T-cell (primary cell): ENCODE results near the gene LRP1B. TPM values are rescaled to one million over a fixed set of nuclear protein-coding genes. Genes with fewer than 3 reads are reported as not detected.

Experiments used
- ATAC-seq, 4 experiments: fragments of 200-7000 bp in 3 of 4; fragments of 150-1000 bp in 1 of 4; cut with Tn5 transposase; replicated peaks in 1 of 4; 1 replicate in 3 of 4; 2 replicates in 1 of 4; pipeline ENCODE4 v1.10.0; 2021; ENCODE audit warnings: moderate library complexity in 3 of 4, mild to moderate bottlenecking in 2 of 4, moderate number of reproducible peaks in 1 of 4
- CTCF ChIA-PET, 2 donors: fragments of 300-600 bp; sonication (Branson Sonifier 250); formaldehyde crosslinking; loops; one replicate each; lab custom pipeline; 2022; ENCODE audit warnings: antibody characterized with exemption in 2 of 2; lab: Charles Lee
- POLR2A ChIA-PET, 2 donors: fragments of 300-600 bp; sonication (Branson Sonifier 250); formaldehyde crosslinking; loops; one replicate each; lab custom pipeline; 2022; ENCODE audit warnings: antibody characterized with exemption in 2 of 2; lab: Charles Lee
- DNase-seq, 35 experiments: peaks; one replicate each; pipeline versions ENCODE4 v3.0.0 to v3.0.0-alpha.2; 2013 to 2023
- H3K27ac ChIP-seq: one replicate; pipeline ENCODE4 v1.5.1; 2013; ENCODE audit warnings: low read length
- H3K27me3 ChIP-seq, 2 experiments: replicated peaks in 1 of 2; 1 replicate in 1 of 2; 2 replicates in 1 of 2; pipeline versions ENCODE4 v1.6.1 to v1.7.0; 2013; ENCODE audit warnings: low read length in 1 of 2, mixed read lengths in 1 of 2; ENCODE audit not compliant: control insufficient read depth in 2 of 2, insufficient read depth in 2 of 2; ENCODE audit errors: extremely low read depth in 1 of 2
- H3K36me3 ChIP-seq, 2 donors: 1 replicate in 1 of 2; 2 replicates in 1 of 2; pipeline versions ENCODE4 v1.6.1 to v1.7.0; 2013; ENCODE audit warnings: low read length in 1 of 2; ENCODE audit not compliant: control insufficient read depth in 2 of 2, insufficient read depth in 1 of 2; ENCODE audit errors: extremely low read depth in 1 of 2
- H3K4me1 ChIP-seq, 2 experiments: 1 replicate in 1 of 2; 2 replicates in 1 of 2; pipeline versions ENCODE4 v1.6.1 to v1.7.0; 2013; ENCODE audit warnings: low read length in 2 of 2, mixed read lengths in 1 of 2; ENCODE audit not compliant: insufficient read depth in 2 of 2, control insufficient read depth in 1 of 2; ENCODE audit errors: extremely low read depth in 1 of 2
- H3K4me3 ChIP-seq, 2 donors: 1 replicate in 1 of 2; 2 replicates in 1 of 2; pipeline versions ENCODE4 v1.5.1 to v1.7.0; 2013; ENCODE audit warnings: mild to moderate bottlenecking in 2 of 2, low read length in 1 of 2, moderate library complexity in 1 of 2; ENCODE audit not compliant: control insufficient read depth in 1 of 2; ENCODE audit errors: extremely low read depth in 1 of 2
- H3K9me3 ChIP-seq: 2 replicates; pipeline ENCODE4 v1.7.0; 2013
- H3K27ac Mint-ChIP-seq, 2 donors: one replicate each; pipeline ENCODE4 v1.8.0; 2020 to 2021; ENCODE audit warnings: mild to moderate bottlenecking in 2 of 2, mixed read lengths in 2 of 2
- H3K27me3 Mint-ChIP-seq, 2 donors: one replicate each; pipeline ENCODE4 v1.8.0; 2021 to 2022; ENCODE audit warnings: mixed read lengths in 2 of 2
- H3K36me3 Mint-ChIP-seq: one replicate; pipeline ENCODE4 v1.8.0; 2021; ENCODE audit warnings: mixed read lengths
- H3K4me1 Mint-ChIP-seq, 3 donors: one replicate each; pipeline ENCODE4 v1.8.0; 2020 to 2022; ENCODE audit warnings: mixed read lengths in 3 of 3, mild to moderate bottlenecking in 1 of 3
- H3K4me3 Mint-ChIP-seq, 3 donors: one replicate each; pipeline ENCODE4 v1.8.0; 2020 to 2022; ENCODE audit warnings: mild to moderate bottlenecking in 3 of 3, mixed read lengths in 3 of 3, moderate library complexity in 3 of 3
- H3K9me3 Mint-ChIP-seq, 3 donors: one replicate each; pipeline ENCODE4 v1.8.0; 2020 to 2022; ENCODE audit warnings: mixed read lengths in 3 of 3
- WGBS: methylation state at CpG from one replicate; pipeline ENCODE4 v1.1.5; 2013; ENCODE audit warnings: missing lambda C conversion rate; ENCODE audit not compliant: insufficient coverage; 5-methylcytosine and 5-hydroxymethylcytosine counted together
- total RNA-seq, 35 experiments: library from RNA in 6 of 35; stranded (reverse) in 6 of 35; fragments of 120-200 nt in 1 of 35; gene quantifications; one replicate each; pipeline versions ENCODE4 v1.2.1 to v1.2.4 and lab custom pipeline; 2013 to 2026

The LRP1B gene
- total RNA-seq, 5 donors from 2014 or later (not counting 1 experiment from before 2014, with no cell fraction given): not detected

DNA sequence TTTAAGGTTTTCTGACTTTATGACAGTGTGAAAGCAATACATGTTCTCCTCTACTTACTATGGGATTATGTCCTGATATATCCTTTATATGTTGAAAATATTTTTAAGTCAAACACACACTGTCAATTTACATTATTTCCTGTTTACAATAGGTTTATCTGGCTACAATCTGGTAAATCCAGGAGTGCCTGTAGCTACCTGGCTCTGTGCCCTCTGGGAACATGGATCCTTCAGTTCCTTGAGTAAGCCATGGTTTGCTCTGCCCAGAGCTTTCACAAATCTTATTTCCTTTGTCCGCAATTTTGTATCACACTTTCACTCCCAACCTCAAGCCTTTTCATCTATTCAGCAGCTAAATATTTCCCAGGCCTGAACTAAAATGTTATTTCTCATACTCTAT, 1768.5 kb downstream of the LRP1B start:
- no peaks in the 10 kb centered on the region for H3K27me3 ChIP-seq
- Mint-ChIP-seq H3K9me3 (peaks cover 6 to 15% (median 12%) of the 10 kb centered on the region in 3 donors), H3K4me3 (no peak overlapping the region), H3K4me1 (no peaks in the 10 kb centered on the region), H3K36me3 (no peaks in the 10 kb centered on the region), H3K27me3 (no peaks in the 10 kb centered on the region), H3K27ac (no peak overlapping the region)
- ChIA-PET POLR2A (no interaction called here), CTCF (no interaction called here)
- H3K36me3 ChIP-seq: no peaks in the 10 kb centered on the region
- H3K4me1 ChIP-seq: no peaks in the 10 kb centered on the region
- no CpG with 5 or more reads among the region's 1 CpG for WGBS
- H3K27ac ChIP-seq: no peak overlapping the region
- no peak overlapping the region for H3K4me3 ChIP-seq
- DNase-seq (no peak), ATAC-seq (no peak)
- H3K9me3 ChIP-seq: no peaks in the 10 kb centered on the region

DNA sequence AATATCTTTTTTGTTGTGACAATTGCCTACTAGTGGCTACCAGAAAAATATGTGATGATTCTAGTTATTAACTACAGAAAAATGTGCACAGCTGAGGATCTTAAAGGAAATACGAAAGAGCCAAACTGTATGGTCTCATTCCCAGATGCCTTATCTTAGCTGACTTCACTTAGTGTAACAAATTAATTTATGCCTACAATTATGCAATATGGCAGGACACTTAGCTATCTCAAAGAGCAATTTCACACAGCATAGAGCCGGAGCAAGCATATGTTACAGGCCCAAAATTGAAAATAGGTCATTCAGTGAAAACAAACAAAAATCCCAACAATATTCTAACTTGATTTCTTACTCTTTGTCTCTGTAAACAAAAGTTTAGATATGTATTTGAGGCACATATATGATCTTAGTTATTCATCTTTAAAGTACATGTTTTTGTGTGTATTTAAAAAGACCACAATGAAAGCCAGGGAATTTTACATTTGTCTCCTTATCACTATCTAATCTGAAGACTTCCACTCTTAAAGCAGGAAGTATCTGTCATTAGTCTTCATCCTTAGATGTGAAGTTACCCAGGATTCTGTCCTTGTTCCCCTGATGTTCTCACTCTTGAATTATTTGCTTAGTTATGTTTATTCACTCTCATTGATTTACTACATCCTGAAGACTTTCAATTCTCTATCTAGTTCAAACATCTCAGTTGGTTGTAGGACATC, 1771.6 kb downstream of the LRP1B start:
- DNase-seq (no peak), ATAC-seq (no peak)
- CTCF ChIA-PET: no interaction called here
- peaks cover 0 to 3% (median 0%) of the 10 kb centered on the region in 3 donors for H3K9me3 Mint-ChIP-seq
- no peak overlapping the region for H3K4me3 ChIP-seq
- no peak overlapping the region for H3K4me3 Mint-ChIP-seq
- no peaks in the 10 kb centered on the region for H3K4me1 Mint-ChIP-seq
- POLR2A ChIA-PET: no interaction called here
- no peaks in the 10 kb centered on the region for H3K4me1 ChIP-seq
- H3K27me3 Mint-ChIP-seq: no peaks in the 10 kb centered on the region
- no CpG with 5 or more reads among the region's 2 CpGs for WGBS
- H3K36me3 Mint-ChIP-seq: no peaks in the 10 kb centered on the region
- H3K9me3 ChIP-seq: no peaks in the 10 kb centered on the region
- H3K27ac ChIP-seq: no peak overlapping the region
- no peak overlapping the region for H3K27ac Mint-ChIP-seq
- H3K36me3 ChIP-seq: no peaks in the 10 kb centered on the region
- no peaks in the 10 kb centered on the region for H3K27me3 ChIP-seq

DNA sequence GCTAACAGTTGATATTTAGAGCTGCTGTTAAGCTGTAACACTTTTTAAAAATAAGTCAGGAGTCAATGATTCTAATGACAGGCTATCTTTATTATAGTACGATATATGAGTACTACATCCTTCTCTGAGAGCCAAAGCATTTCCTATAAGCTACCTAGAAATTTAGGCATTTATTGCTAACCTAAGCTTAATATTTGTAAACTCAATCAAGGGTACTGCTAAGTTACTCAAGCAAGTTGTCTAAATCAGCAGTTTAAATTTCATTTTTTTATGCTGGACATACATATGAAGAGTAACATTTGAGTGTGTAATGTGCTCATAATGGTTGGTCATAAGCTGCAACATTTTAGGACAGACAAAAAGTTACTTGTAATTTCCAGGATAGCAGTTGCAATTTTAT, 1774.1 kb downstream of the LRP1B start:
- no peak for DNase-seq
- no peak overlapping the region for H3K27ac ChIP-seq
- no peaks in the 10 kb centered on the region for H3K4me1 ChIP-seq
- POLR2A ChIA-PET: no interaction called here
- Mint-ChIP-seq H3K4me1 (no peaks in the 10 kb centered on the region), H3K4me3 (no peak overlapping the region), H3K36me3 (no peaks in the 10 kb centered on the region), H3K9me3 (peaks cover 4 to 7% (median 6%) of the 10 kb centered on the region in 3 donors), H3K27me3 (no peaks in the 10 kb centered on the region), H3K27ac (no peak overlapping the region)
- no CpG with 5 or more reads among the region's 1 CpG for WGBS
- H3K4me3 ChIP-seq: no peak overlapping the region
- H3K36me3 ChIP-seq: no peaks in the 10 kb centered on the region
- CTCF ChIA-PET: no interaction called here
- H3K9me3 ChIP-seq: no peaks in the 10 kb centered on the region
- no peaks in the 10 kb centered on the region for H3K27me3 ChIP-seq
- no peak for ATAC-seq

DNA sequence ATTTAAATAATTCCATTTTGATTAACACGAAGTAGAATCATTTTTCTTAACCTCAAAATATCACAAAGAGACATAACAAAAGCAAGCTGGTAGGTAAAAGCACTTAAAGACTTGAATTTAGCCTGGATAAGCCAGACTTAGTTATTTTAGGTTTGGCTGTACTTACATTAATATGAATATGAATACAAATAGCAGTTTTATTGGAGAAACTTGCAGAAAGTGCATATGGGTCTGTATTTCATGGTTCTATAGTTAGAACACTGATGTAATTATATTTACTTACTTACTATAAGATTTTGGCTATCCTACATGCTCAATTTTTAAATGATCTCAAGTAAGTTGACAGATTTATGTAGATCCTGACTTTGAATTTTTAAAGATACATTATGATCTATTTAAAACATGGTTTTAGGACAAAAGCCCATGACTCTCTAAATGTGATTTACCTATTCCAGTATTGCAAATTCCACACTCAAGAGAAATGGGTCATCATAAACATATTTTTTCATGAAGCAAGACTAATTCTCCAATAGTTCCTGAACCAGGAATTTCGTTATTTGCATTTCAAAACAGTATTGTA, 1775.2 kb downstream of the LRP1B start:
- WGBS: no CpG with 5 or more reads among the region's 2 CpGs
- Histone ChIP-seq H3K9me3 (no peaks in the 10 kb centered on the region), H3K4me1 (no peaks in the 10 kb centered on the region), H3K4me3 (no peak overlapping the region), H3K27ac (no peak overlapping the region), H3K27me3 (no peaks in the 10 kb centered on the region), H3K36me3 (no peaks in the 10 kb centered on the region)
- CTCF ChIA-PET: no interaction called here
- H3K36me3 Mint-ChIP-seq: no peaks in the 10 kb centered on the region
- H3K27ac Mint-ChIP-seq: no peak overlapping the region
- no peak overlapping the region for H3K4me3 Mint-ChIP-seq
- POLR2A ChIA-PET: no interaction called here
- no peaks in the 10 kb centered on the region for H3K27me3 Mint-ChIP-seq
- peaks cover 4 to 7% (median 6%) of the 10 kb centered on the region in 3 donors for H3K9me3 Mint-ChIP-seq
- no peaks in the 10 kb centered on the region for H3K4me1 Mint-ChIP-seq
- ATAC-seq (no peak), DNase-seq (no peak)

GRCh38 chr2:140354544-140354943, 1776.3 kb downstream of the LRP1B start:
- ChIA-PET CTCF (no interaction called here), POLR2A (no interaction called here)
- 57% methylated on average over 1 of the region's 2 CpGs for WGBS
- no peaks in the 10 kb centered on the region for H3K4me1 ChIP-seq
- peaks cover 4 to 11% (median 6%) of the 10 kb centered on the region in 3 donors for H3K9me3 Mint-ChIP-seq
- no peaks in the 10 kb centered on the region for H3K36me3 ChIP-seq
- no peaks in the 10 kb centered on the region for H3K27me3 ChIP-seq
- H3K36me3 Mint-ChIP-seq: no peaks in the 10 kb centered on the region
- H3K4me1 Mint-ChIP-seq: no peaks in the 10 kb centered on the region
- DNase-seq (no peak), ATAC-seq (no peak)
- no peak overlapping the region for H3K4me3 Mint-ChIP-seq
- H3K27ac ChIP-seq: no peak overlapping the region
- H3K27ac Mint-ChIP-seq: no peak overlapping the region
- no peaks in the 10 kb centered on the region for H3K9me3 ChIP-seq
- H3K27me3 Mint-ChIP-seq: no peaks in the 10 kb centered on the region
- no peak overlapping the region for H3K4me3 ChIP-seq

DNA sequence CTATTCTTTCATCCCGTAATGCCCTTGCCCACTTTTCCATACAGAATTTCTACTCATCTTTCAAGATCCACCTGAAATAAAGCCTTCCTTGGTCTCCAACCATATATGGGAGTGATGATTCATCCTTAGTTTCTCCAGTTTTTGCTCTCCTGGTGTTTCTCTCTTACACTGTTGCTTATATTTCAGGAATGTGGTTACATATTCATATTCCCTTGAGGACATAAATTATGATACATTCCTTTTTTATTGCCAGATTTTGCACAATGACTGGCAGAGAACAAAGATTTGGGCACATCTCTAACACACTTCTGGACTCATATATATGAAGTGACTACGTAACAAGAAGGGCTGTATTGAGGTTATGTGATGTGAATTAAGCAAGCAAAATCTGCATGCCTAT, 1777.3 kb downstream of the LRP1B start:
- ChIA-PET POLR2A (no interaction called here), CTCF (no interaction called here)
- peaks cover 4 to 10% (median 6%) of the 10 kb centered on the region in 3 donors for H3K9me3 Mint-ChIP-seq
- no peaks in the 10 kb centered on the region for H3K27me3 Mint-ChIP-seq
- no peaks in the 10 kb centered on the region for H3K4me1 Mint-ChIP-seq
- no CpG with 5 or more reads among the region's 2 CpGs for WGBS
- DNase-seq: no peak
- no peak overlapping the region for H3K4me3 ChIP-seq
- H3K9me3 ChIP-seq: no peaks in the 10 kb centered on the region
- H3K36me3 Mint-ChIP-seq: no peaks in the 10 kb centered on the region
- ATAC-seq: no peak
- H3K36me3 ChIP-seq: no peaks in the 10 kb centered on the region
- no peak overlapping the region for H3K27ac ChIP-seq
- H3K27me3 ChIP-seq: no peaks in the 10 kb centered on the region
- H3K4me1 ChIP-seq: no peaks in the 10 kb centered on the region
- no peak overlapping the region for H3K4me3 Mint-ChIP-seq
- H3K27ac Mint-ChIP-seq: no peak overlapping the region
